Thymus (tissue), 11 donors: Measurements from ENCODE around the gene GIMAP5. TPM values are rescaled to one million over a fixed set of nuclear protein-coding genes. Genes with fewer than 3 reads are reported as not detected.

Experiments used
- DNase-seq, 9 donors: peaks; one replicate each; pipeline ENCODE4 v3.0.0-alpha.2; 2013; ENCODE audit warnings: low spot score in 9 of 9, low read depth in 6 of 9, missing footprints in 1 of 9
- H3K27ac ChIP-seq, 2 donors: one replicate each; pipeline ENCODE4 v1.5.1; 2013; ENCODE audit warnings: control low read depth in 1 of 2, low read depth in 1 of 2, low read length in 1 of 2, mild to moderate bottlenecking in 1 of 2, moderate library complexity in 1 of 2
- H3K27me3 ChIP-seq, 2 donors: one replicate each; pipeline ENCODE4 v1.5.1; 2013; ENCODE audit warnings: low read length in 1 of 2; ENCODE audit not compliant: control insufficient read depth in 2 of 2, insufficient read depth in 1 of 2
- H3K36me3 ChIP-seq, 2 donors: one replicate each; pipeline ENCODE4 v1.5.1; 2013; ENCODE audit warnings: low read length in 1 of 2, mild to moderate bottlenecking in 1 of 2, moderate library complexity in 1 of 2; ENCODE audit not compliant: control insufficient read depth in 2 of 2, insufficient read depth in 2 of 2
- H3K4me1 ChIP-seq, 2 donors: one replicate each; pipeline ENCODE4 v1.5.1; 2013; ENCODE audit warnings: low read length in 2 of 2; ENCODE audit not compliant: control insufficient read depth in 2 of 2, insufficient read depth in 2 of 2
- H3K4me3 ChIP-seq, 2 donors: one replicate each; pipeline ENCODE4 v1.5.1; 2013; ENCODE audit warnings: low read length in 2 of 2, control low read depth in 1 of 2, mild to moderate bottlenecking in 1 of 2
- H3K9me3 ChIP-seq, 2 donors: one replicate each; pipeline ENCODE4 v1.5.1; 2013; ENCODE audit warnings: low read length in 1 of 2, mild to moderate bottlenecking in 1 of 2; ENCODE audit not compliant: control insufficient read depth in 2 of 2, insufficient read depth in 1 of 2
- WGBS: extraction: QIAGEN DNeasy Blood & Tissue Kit; methylation state at CpG from one replicate; pipeline ENCODE4 v1.1.7; 2013; 5-methylcytosine and 5-hydroxymethylcytosine counted together
- polyA plus RNA-seq: library from polyadenylated mRNA; stranded (reverse); fragments of 200-250 nt; gene quantifications from one replicate; pipeline ENCODE4 v1.2.3, GENCODE V29; 2013
- total RNA-seq: library from RNA; stranded (reverse); fragments of 120-200 nt; gene quantifications from one replicate; pipeline ENCODE4 v1.2.4, GENCODE V29; 2013
- donor health status: healthy.

Gene GIMAP5
- total and polyA plus RNA-seq, 2 donors: 39.3 to 39.8 TPM

DNA sequence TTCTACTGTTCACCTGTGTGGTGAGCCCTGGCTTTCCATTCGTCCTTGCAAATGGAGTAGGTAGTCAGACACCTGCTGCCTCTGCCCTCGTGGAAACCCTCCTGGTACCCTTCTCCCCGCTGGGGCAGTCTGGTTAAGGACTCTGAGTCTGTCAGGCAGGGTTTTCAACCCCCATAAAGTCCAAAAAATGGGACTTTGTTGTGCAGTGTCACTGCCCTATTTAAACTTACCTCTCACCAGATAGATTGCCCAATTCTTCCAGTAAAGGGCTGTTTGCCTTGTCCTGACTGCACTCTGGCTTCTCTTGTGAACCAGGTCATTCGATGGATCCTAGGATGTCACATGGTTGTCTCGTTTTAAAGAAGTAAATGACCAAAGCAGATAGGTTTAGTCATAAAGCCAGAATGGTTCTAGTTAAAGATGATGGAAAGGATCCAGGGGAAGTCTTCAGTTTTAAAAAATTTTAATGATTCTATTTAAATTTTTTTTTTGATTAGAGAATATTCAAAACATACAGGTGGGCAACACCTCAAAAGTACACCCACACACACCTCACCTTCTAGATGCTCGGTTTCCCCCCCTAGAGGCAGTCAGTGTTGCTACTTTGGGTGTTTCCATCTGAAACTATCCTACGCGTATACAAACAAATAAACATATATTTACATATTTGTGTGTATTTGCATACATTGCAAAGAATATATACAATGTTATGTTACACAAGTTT is 41.0 kb downstream of the GIMAP5 start:
- H3K4me3 ChIP-seq: no peak overlapping the region
- 72% methylated on average over 8 of the region's 8 CpGs for WGBS
- no peaks in the 10 kb centered on the region for H3K4me1 ChIP-seq
- peaks cover 0 to 2% of the 10 kb centered on the region in 2 donors for H3K27me3 ChIP-seq
- H3K9me3 ChIP-seq: no peaks in the 10 kb centered on the region
- DNase-seq: no peak
- H3K27ac ChIP-seq: no peak overlapping the region
- no peaks in the 10 kb centered on the region for H3K36me3 ChIP-seq

DNA sequence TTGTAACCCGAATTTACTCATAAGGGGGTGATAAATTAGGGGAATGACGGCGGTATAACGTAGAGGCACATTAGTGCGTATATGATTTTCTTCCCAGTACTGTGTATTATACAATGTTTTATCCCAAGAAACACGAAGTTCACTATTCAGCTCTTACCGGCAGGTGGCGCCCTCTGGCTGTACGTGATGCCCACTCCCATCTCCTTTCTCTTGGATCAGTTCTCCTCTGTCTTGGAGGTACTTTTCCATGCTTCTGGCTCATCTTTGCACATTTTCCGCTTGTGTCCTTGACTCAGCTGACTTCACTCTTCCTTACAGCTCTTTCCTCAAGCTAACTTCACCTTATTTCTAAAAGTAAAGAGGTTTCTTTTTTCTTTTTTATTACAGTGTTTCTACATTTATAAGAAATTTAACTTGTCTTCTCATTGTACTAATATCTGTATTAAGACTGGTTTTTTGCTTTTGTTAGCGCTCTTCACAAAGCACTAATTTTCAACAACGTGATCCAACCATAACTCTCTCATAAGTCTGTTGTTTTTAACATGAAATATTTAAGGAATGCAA is 41.6 kb downstream of the GIMAP5 start:
- 12% methylated on average over 12 of the region's 12 CpGs for WGBS
- Histone ChIP-seq H3K9me3 (no peaks in the 10 kb centered on the region), H3K4me1 (no peaks in the 10 kb centered on the region), H3K27ac (no peak overlapping the region), H3K4me3 (no peak overlapping the region), H3K27me3 (peaks cover 0 to 2% of the 10 kb centered on the region in 2 donors), H3K36me3 (no peaks in the 10 kb centered on the region)
- peak in 7 of 9 donors; percentile 22 to 65 (median 44) for DNase-seq

- 80% methylated on average over 3 of the region's 3 CpGs for WGBS
These were observed 43.1 kb downstream of the GIMAP5 start for GRCh38 chr7:150780292-150780691.

GRCh38 chr7:150781103-150781502 is 43.9 kb downstream of the GIMAP5 start:
- DNase-seq: no peak
- 83% methylated on average over 3 of the region's 3 CpGs for WGBS
- Histone ChIP-seq H3K27ac (no peak overlapping the region), H3K9me3 (no peaks in the 10 kb centered on the region), H3K27me3 (peaks cover 0 to 2% of the 10 kb centered on the region in 2 donors), H3K4me1 (peaks cover 0 to 11% of the 10 kb centered on the region in 2 donors), H3K36me3 (no peaks in the 10 kb centered on the region), H3K4me3 (no peak overlapping the region)

More at GRCh38 chr7:150780292-150780691, 43.1 kb downstream of the GIMAP5 start:
- no peak overlapping the region for H3K27ac ChIP-seq
- H3K36me3 ChIP-seq: no peaks in the 10 kb centered on the region
- no peaks in the 10 kb centered on the region for H3K9me3 ChIP-seq
- peaks cover 0 to 11% of the 10 kb centered on the region in 2 donors for H3K4me1 ChIP-seq
- H3K27me3 ChIP-seq: peaks cover 0 to 2% of the 10 kb centered on the region in 2 donors
- DNase-seq: no peak
- no peak overlapping the region for H3K4me3 ChIP-seq

DNA sequence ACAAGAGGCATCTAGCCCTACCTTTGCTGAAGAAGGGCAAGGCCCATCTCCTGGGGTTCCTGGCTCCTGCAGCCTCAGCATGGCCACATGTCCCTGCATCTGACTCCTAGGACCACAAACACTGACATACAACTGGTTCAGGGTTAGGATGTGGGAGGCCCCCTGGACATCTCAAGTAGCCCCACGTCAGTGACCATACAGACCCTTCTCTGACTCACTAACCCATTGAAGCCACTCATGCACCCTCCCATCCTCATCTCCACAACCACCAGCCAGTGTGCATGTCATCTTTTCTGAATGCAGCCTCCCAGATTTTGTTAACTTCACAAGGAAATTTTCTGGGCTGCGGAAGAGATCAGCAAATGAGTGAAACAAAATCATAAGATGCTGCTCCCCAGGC is 44.7 kb downstream of the GIMAP5 start:
- Histone ChIP-seq H3K27ac (no peak overlapping the region), H3K4me3 (no peak overlapping the region), H3K9me3 (no peaks in the 10 kb centered on the region), H3K27me3 (peaks cover 0 to 2% of the 10 kb centered on the region in 2 donors), H3K4me1 (peaks cover 0 to 11% of the 10 kb centered on the region in 2 donors), H3K36me3 (no peaks in the 10 kb centered on the region)
- no peak for DNase-seq
- WGBS: 97% methylated on average over 2 of the region's 2 CpGs

- H3K36me3 ChIP-seq: no peaks in the 10 kb centered on the region
- H3K4me3 ChIP-seq: no peak overlapping the region
- peaks cover 0 to 25% of the 10 kb centered on the region in 2 donors for H3K4me1 ChIP-seq
- H3K9me3 ChIP-seq: no peaks in the 10 kb centered on the region
- DNase-seq: peak in 1 of 9 donors; percentile 5
- 65% methylated on average over 9 of the region's 9 CpGs for WGBS
- no peaks in the 10 kb centered on the region for H3K27me3 ChIP-seq
- H3K27ac ChIP-seq: peak overlapping the region in 1 of 2 donors; percentile 53
These were observed 47.0 kb downstream of the GIMAP5 start for GRCh38 chr7:150784120-150784736.

- WGBS: 96% methylated on average over 4 of the region's 4 CpGs
- H3K4me1 ChIP-seq: peaks cover 0 to 25% of the 10 kb centered on the region in 2 donors
- no peak for DNase-seq
These were observed 47.7 kb downstream of the GIMAP5 start for GRCh38 chr7:150784954-150785353.

DNA sequence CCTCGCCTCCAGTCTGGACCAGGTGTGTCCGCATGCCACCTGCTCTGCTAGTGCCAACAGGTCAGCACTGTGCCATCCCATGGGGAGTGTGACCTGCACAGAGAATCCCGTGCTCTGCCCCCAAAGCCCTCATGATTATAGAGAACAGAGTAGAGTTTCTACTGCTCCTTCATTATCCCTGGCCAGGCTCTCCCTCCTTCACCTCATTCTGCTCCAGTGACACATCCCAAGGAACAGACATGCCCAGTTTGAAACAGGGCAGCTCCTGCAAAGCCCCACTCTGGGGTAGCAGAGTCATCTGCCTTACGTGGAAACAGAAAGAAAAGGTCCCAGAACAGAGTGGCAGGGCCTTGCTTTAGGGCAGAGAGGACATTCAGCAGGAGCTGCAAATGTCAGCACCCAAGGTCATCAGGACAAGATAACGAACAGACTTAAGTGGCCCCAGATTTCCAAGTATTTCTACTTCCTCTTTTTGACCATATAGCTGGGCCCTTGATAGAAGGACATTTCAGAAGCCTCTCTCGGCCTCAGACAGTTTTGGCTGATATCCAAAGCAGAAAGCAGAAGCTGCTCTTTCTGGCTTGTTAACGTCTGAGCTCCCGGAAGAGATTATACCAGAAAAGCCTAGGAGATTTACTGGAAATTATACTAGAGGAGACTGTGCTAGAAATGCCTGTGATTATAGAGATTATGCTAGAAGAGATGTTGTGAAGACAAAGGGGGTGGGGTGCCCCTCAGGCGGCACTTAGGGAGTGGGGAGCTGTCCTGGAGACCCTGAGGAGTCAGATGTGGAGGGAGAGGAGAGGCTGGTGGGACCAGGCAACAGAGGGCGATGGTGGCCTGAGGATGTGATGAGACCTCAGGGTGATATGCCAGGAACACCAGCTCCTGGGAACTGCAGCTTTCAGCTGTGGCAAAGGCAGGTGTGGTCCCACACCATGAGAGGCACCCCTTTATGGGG is 50.4 kb downstream of the GIMAP5 start:
- peak in 1 of 9 donors; percentile 35 for DNase-seq
- WGBS: 46% methylated on average over 10 of the region's 10 CpGs
- H3K4me1 ChIP-seq: peaks cover 0 to 25% of the 10 kb centered on the region in 2 donors
- H3K4me3 ChIP-seq: no peak overlapping the region
- H3K27me3 ChIP-seq: peaks cover 0 to 4% of the 10 kb centered on the region in 2 donors
- H3K36me3 ChIP-seq: no peaks in the 10 kb centered on the region
- H3K9me3 ChIP-seq: no peaks in the 10 kb centered on the region
- H3K27ac ChIP-seq: no peak overlapping the region

More at GRCh38 chr7:150784954-150785353, 47.7 kb downstream of the GIMAP5 start:
- H3K27ac ChIP-seq: peak overlapping the region in 1 of 2 donors; percentile 53
- H3K36me3 ChIP-seq: no peaks in the 10 kb centered on the region
- no peaks in the 10 kb centered on the region for H3K27me3 ChIP-seq
- H3K4me3 ChIP-seq: no peak overlapping the region
- no peaks in the 10 kb centered on the region for H3K9me3 ChIP-seq
